Measurements from ENCODE around the gene CHRNA9. TPM values are rescaled to one million over a fixed set of nuclear protein-coding genes. Genes with fewer than 3 reads are reported as not detected.

The CHRNA9 gene
- polyA plus RNA-seq, 1 of the 3 experiments (the other 2 are of a cell fraction), result 0.05 TPM

DNA sequence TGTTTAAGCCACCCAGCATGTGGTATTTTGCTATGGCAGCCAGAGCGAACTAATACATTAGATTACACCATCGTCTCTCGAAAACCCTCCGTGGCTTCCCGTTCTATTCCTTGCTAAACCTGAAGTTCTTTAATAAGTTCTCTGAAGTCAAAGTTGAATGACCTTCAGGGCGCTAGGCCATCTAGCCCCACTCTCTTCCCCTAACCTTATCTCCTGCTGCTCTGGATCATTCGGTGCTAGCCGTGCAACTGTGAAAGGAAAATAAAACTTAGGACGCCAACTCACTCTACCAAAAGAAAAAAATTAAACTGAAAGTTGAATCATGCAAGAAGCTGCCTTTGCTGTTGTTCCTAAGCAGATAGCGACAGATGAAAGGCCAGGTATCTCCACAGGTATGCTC, 40.0 kb downstream of the CHRNA9 start:
- 88% methylated on average over 10 of the region's 10 CpGs for whole genome bisulfite sequencing (ENCODE audit: low lambda C conversion rate)
- POLR2A ChIA-PET, result no interaction called here
- TF ChIP-seq NRF1 (IDR thresholded peaks at IDR 0.05; ENCODE audit: low read depth, low read length) (no peak), CHD2 (IDR thresholded peaks at IDR 0.05; ENCODE audit: low read length, partially characterized antibody) (no peak)
- TF ChIP-seq, protein P1, sequence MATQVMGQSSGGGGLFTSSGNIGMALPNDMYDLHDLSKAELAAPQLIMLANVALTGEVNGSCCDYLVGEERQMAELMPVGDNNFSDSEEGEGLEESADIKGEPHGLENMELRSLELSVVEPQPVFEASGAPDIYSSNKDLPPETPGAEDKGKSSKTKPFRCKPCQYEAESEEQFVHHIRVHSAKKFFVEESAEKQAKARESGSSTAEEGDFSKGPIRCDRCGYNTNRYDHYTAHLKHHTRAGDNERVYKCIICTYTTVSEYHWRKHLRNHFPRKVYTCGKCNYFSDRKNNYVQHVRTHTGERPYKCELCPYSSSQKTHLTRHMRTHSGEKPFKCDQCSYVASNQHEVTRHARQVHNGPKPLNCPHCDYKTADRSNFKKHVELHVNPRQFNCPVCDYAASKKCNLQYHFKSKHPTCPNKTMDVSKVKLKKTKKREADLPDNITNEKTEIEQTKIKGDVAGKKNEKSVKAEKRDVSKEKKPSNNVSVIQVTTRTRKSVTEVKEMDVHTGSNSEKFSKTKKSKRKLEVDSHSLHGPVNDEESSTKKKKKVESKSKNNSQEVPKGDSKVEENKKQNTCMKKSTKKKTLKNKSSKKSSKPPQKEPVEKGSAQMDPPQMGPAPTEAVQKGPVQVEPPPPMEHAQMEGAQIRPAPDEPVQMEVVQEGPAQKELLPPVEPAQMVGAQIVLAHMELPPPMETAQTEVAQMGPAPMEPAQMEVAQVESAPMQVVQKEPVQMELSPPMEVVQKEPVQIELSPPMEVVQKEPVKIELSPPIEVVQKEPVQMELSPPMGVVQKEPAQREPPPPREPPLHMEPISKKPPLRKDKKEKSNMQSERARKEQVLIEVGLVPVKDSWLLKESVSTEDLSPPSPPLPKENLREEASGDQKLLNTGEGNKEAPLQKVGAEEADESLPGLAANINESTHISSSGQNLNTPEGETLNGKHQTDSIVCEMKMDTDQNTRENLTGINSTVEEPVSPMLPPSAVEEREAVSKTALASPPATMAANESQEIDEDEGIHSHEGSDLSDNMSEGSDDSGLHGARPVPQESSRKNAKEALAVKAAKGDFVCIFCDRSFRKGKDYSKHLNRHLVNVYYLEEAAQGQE (IDR thresholded peaks at IDR 0.05; ENCODE audit: low read depth, low read length), result no peak
- H3K27ac ChIP-seq (ENCODE audit: low read depth in 2 of 2, low read length in 1 of 2), result no peak overlapping the region
- no peak for DNase-seq
- no peaks in the 10 kb centered on the region for H3K4me1 ChIP-seq (ENCODE audit: control insufficient read depth in 1 of 2, insufficient read depth in 2 of 2, low read depth in 1 of 2, low read length in 1 of 2)
- H2AFZ ChIP-seq (ENCODE audit: low read depth), result no peak overlapping the region
- no peaks in the 10 kb centered on the region for H4K20me1 ChIP-seq (ENCODE audit: insufficient read depth)
- H3K27me3 ChIP-seq (ENCODE audit: insufficient read depth), result no peaks in the 10 kb centered on the region
- H3K9ac ChIP-seq, result no peak overlapping the region
- no peaks in the 10 kb centered on the region for H3K79me2 ChIP-seq (ENCODE audit: insufficient read depth)
- H3K9me3 ChIP-seq, result no peaks in the 10 kb centered on the region
- CTCF ChIA-PET, result no interaction called here
- no peaks in the 10 kb centered on the region for H3F3A ChIP-seq (replicated peaks; ENCODE audit: insufficient read depth)
- no peak overlapping the region for H3K4me2 ChIP-seq
- H3K36me3 ChIP-seq (replicated peaks in 1 of 2; ENCODE audit: control insufficient read depth in 1 of 2, insufficient read depth in 2 of 2, low read length in 1 of 2), result no peaks in the 10 kb centered on the region
- H3K4me3 ChIP-seq (ENCODE audit: low read depth in 2 of 2, low read length in 1 of 2), result no peak overlapping the region
- H3K9me2 ChIP-seq, result no peaks in the 10 kb centered on the region

DNA sequence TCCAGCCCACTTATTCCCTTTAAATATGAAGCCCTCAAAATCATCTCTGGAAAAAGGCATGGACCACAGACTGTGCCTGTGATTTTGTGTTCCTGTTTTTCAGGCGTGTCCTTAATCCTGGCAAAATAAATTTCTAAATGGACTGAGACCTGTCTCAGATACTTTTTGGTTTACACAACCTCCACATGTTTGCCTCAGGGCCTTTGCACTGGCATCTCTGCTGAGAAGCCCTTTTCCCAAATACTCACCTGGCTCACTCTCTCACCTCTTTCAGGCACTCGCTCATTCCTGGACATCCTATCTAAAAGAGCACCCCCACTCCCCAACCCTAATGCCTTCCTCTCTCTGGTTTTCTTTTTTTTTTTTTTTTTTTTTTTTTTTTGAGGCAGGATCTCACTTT, 40.5 kb downstream of the CHRNA9 start:
- Histone ChIP-seq H3F3A (replicated peaks; ENCODE audit: insufficient read depth) (no peaks in the 10 kb centered on the region), H3K27ac (ENCODE audit: low read depth in 2 of 2, low read length in 1 of 2) (no peak overlapping the region), H3K9ac (no peak overlapping the region), H3K4me3 (ENCODE audit: low read depth in 2 of 2, low read length in 1 of 2) (no peak overlapping the region), H3K4me2 (no peak overlapping the region), H2AFZ (ENCODE audit: low read depth) (no peak overlapping the region), H3K27me3 (ENCODE audit: insufficient read depth) (no peaks in the 10 kb centered on the region), H4K20me1 (ENCODE audit: insufficient read depth) (no peaks in the 10 kb centered on the region), H3K9me3 (no peaks in the 10 kb centered on the region), H3K4me1 (ENCODE audit: control insufficient read depth in 1 of 2, insufficient read depth in 2 of 2, low read depth in 1 of 2, low read length in 1 of 2) (no peaks in the 10 kb centered on the region), H3K9me2 (no peaks in the 10 kb centered on the region), H3K36me3 (replicated peaks in 1 of 2; ENCODE audit: control insufficient read depth in 1 of 2, insufficient read depth in 2 of 2, low read length in 1 of 2) (no peaks in the 10 kb centered on the region), H3K79me2 (ENCODE audit: insufficient read depth) (no peaks in the 10 kb centered on the region)
- ChIA-PET CTCF (no interaction called here), POLR2A (no interaction called here)
- no peak for DNase-seq
- 93% methylated on average over 2 of the region's 2 CpGs for WGBS (ENCODE audit: low lambda C conversion rate)
- TF ChIP-seq TEAD4 (IDR thresholded peaks at IDR 0.05; ENCODE audit: borderline replicate concordance, insufficient read depth), result no peak
- TF ChIP-seq, protein P2, sequence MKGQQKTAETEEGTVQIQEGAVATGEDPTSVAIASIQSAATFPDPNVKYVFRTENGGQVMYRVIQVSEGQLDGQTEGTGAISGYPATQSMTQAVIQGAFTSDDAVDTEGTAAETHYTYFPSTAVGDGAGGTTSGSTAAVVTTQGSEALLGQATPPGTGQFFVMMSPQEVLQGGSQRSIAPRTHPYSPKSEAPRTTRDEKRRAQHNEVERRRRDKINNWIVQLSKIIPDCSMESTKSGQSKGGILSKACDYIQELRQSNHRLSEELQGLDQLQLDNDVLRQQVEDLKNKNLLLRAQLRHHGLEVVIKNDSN (IDR thresholded peaks at IDR 0.05; ENCODE audit: borderline replicate concordance, low read depth), result no peak
- TF ChIP-seq SMC3 (IDR thresholded peaks at IDR 0.05; ENCODE audit: low read depth, low read length), result no peak
- no peak for TF ChIP-seq POLR2AphosphoS5 (IDR thresholded peaks at IDR 0.05; ENCODE audit: low read depth, low read length)
- TF ChIP-seq, protein P3, sequence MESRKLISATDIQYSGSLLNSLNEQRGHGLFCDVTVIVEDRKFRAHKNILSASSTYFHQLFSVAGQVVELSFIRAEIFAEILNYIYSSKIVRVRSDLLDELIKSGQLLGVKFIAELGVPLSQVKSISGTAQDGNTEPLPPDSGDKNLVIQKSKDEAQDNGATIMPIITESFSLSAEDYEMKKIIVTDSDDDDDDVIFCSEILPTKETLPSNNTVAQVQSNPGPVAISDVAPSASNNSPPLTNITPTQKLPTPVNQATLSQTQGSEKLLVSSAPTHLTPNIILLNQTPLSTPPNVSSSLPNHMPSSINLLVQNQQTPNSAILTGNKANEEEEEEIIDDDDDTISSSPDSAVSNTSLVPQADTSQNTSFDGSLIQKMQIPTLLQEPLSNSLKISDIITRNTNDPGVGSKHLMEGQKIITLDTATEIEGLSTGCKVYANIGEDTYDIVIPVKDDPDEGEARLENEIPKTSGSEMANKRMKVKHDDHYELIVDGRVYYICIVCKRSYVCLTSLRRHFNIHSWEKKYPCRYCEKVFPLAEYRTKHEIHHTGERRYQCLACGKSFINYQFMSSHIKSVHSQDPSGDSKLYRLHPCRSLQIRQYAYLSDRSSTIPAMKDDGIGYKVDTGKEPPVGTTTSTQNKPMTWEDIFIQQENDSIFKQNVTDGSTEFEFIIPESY (IDR thresholded peaks at IDR 0.05; ENCODE audit: borderline replicate concordance, low read depth), result no peak
- TF ChIP-seq YY1 (IDR thresholded peaks at IDR 0.05; ENCODE audit: low read depth), result no peak
- no peak for TF ChIP-seq NFIC (IDR thresholded peaks at IDR 0.05; ENCODE audit: borderline replicate concordance)
- no peak for TF ChIP-seq MXI1 (IDR thresholded peaks at IDR 0.05; ENCODE audit: low read depth, low read length)
- TF ChIP-seq, protein P1 (IDR thresholded peaks at IDR 0.05; ENCODE audit: low read depth, low read length), result no peak
- no peak for TF ChIP-seq GATA2 (CRISPR knock-in tag; IDR thresholded peaks at IDR 0.05)
- TF ChIP-seq FOSL2 (IDR thresholded peaks at IDR 0.05; ENCODE audit: borderline replicate concordance, low read depth), result no peak
- TF ChIP-seq, protein P4, sequence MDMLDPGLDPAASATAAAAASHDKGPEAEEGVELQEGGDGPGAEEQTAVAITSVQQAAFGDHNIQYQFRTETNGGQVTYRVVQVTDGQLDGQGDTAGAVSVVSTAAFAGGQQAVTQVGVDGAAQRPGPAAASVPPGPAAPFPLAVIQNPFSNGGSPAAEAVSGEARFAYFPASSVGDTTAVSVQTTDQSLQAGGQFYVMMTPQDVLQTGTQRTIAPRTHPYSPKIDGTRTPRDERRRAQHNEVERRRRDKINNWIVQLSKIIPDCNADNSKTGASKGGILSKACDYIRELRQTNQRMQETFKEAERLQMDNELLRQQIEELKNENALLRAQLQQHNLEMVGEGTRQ (IDR thresholded peaks at IDR 0.05; ENCODE audit: borderline replicate concordance, low read depth, low read length), result no peak
- TF ChIP-seq, protein P5, sequence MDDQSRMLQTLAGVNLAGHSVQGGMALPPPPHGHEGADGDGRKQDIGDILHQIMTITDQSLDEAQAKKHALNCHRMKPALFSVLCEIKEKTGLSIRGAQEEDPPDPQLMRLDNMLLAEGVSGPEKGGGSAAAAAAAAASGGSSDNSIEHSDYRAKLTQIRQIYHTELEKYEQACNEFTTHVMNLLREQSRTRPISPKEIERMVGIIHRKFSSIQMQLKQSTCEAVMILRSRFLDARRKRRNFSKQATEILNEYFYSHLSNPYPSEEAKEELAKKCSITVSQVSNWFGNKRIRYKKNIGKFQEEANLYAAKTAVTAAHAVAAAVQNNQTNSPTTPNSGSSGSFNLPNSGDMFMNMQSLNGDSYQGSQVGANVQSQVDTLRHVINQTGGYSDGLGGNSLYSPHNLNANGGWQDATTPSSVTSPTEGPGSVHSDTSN (IDR thresholded peaks at IDR 0.05), result no peak
